ENCODE measurements around the gene CCDC102A. TPM values are rescaled to one million over a fixed set of nuclear protein-coding genes. Genes with fewer than 3 reads are reported as not detected.
"Not testable (repeated sequence)": the region's sequence is repeated elsewhere in the genome, so short reads cannot be mapped to it uniquely, and the experiment has no call there.

Gene CCDC102A
- total RNA-seq, 1 donor from 2014 or later = 27.2 TPM

DNA sequence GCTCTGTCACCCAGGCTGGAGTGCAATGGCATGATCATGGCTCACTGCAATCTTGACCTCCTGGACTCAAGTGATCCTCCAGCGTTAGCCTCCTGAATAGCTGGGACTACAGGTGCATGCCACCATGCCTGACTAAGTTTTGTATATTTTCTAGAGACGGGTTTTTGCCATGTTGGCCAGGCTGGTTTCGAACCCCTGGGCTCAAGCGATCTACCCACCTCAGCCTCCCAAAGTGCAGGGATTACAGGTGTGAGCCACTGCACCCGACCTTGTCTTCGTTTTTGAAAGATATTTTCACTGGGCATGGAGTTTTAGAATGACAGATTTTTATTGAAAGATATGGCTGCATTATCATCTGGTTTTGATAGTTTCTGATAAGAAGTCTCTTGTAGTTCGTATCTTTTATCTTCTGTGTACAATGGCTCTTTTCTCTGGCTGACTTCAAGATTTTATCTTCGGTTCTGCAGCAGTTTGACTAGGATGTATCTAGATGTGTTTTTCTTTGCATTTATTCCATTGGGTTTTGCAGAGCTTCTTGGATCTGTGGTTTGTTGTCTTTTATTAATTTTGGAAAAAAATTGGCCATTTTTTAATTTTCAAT lies 20.7 kb upstream of the CCDC102A start:
- H3K27ac Mint-ChIP-seq (ENCODE audit: unreplicated experiment) = no peak overlapping the region
- TF ChIP-seq CTCF (IDR thresholded peaks at IDR 0.05) = no peak
- H3K27me3 Mint-ChIP-seq (ENCODE audit: low read depth) = peaks cover 30% of the 10 kb centered on the region
- H3K36me3 Mint-ChIP-seq (ENCODE audit: low read depth) = peaks cover 7% of the 10 kb centered on the region
- no peaks in the 10 kb centered on the region for H3K4me1 Mint-ChIP-seq (ENCODE audit: low read depth)
- peaks cover 25% of the 10 kb centered on the region for H3K9me3 Mint-ChIP-seq (ENCODE audit: low read depth)
- no peak overlapping the region for H3K4me3 Mint-ChIP-seq (ENCODE audit: unreplicated experiment)
- DNase-seq (ENCODE audit: low spot score) = no peak

- no peak overlapping the region for H3K4me3 Mint-ChIP-seq (ENCODE audit: unreplicated experiment)
- no peaks in the 10 kb centered on the region for H3K4me1 Mint-ChIP-seq (ENCODE audit: low read depth)
- no peak for TF ChIP-seq CTCF (IDR thresholded peaks at IDR 0.05)
- peaks cover 26% of the 10 kb centered on the region for H3K9me3 Mint-ChIP-seq (ENCODE audit: low read depth)
- no peak overlapping the region for H3K27ac Mint-ChIP-seq (ENCODE audit: unreplicated experiment)
- DNase-seq (ENCODE audit: low spot score) = no peak
- peaks cover 23% of the 10 kb centered on the region for H3K27me3 Mint-ChIP-seq (ENCODE audit: low read depth)
- H3K36me3 Mint-ChIP-seq (ENCODE audit: low read depth) = peaks cover 7% of the 10 kb centered on the region
Observed at GRCh38 chr16:57555831-57556230, 19.5 kb upstream of the CCDC102A start.

DNA sequence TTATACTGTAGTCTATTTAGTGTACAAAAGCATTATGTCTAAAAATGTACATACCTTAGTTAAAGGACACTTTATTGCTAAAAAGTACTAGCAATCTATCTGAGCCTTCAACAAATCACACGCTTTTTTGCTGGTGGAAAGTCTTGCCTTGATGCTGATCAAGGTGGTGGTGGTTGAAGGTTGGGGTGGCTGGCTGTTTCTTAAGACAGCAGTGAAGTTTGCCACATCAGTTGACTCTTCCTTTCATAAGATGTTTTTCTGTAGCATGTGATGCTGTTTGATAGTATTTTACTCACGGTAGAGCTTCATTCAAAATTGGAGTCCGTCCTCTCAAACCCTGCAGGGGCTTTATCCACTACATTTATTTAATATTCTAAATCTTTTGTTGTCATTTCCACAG lies 14.7 kb upstream of the CCDC102A start:
- Mint-ChIP-seq H3K27me3 (ENCODE audit: low read depth) (peaks cover 9% of the 10 kb centered on the region), H3K4me3 (ENCODE audit: unreplicated experiment) (no peak overlapping the region), H3K4me1 (ENCODE audit: low read depth) (peaks cover 5% of the 10 kb centered on the region), H3K9me3 (ENCODE audit: low read depth) (peaks cover 18% of the 10 kb centered on the region), H3K36me3 (ENCODE audit: low read depth) (peaks cover 4% of the 10 kb centered on the region), H3K27ac (ENCODE audit: unreplicated experiment) (no peak overlapping the region)
- DNase-seq (ENCODE audit: low spot score) = no peak
- TF ChIP-seq CTCF (IDR thresholded peaks at IDR 0.05) = no peak

- Mint-ChIP-seq H3K4me1 (ENCODE audit: low read depth) (peaks cover 5% of the 10 kb centered on the region), H3K4me3 (ENCODE audit: unreplicated experiment) (no peak overlapping the region), H3K27ac (ENCODE audit: unreplicated experiment) (no peak overlapping the region), H3K36me3 (ENCODE audit: low read depth) (peaks cover 4% of the 10 kb centered on the region), H3K9me3 (ENCODE audit: low read depth) (peaks cover 18% of the 10 kb centered on the region), H3K27me3 (ENCODE audit: low read depth) (peaks cover 5% of the 10 kb centered on the region)
- no peak for TF ChIP-seq CTCF (IDR thresholded peaks at IDR 0.05)
- DNase-seq (ENCODE audit: low spot score) = no peak
Observed at GRCh38 chr16:57549730-57550129, 13.4 kb upstream of the CCDC102A start.

DNA sequence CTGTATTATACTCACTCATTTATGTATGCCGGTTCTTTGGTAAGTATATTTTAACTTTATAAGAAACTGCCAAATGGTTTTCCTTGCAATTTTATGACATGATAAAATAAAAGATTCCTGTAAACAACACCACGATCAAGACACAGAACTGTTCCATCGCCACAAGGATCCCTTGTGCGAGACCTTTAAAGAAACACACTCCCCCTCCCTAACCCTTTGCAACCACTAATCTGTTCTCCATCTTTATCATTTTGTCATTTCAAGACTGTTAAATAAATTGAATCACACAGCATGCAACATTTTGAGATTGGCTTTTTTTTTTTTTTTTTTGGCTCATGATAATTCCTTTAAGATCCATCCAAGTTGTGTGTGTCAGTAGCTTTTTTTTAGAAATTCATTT lies 12.0 kb upstream of the CCDC102A start:
- H3K27ac Mint-ChIP-seq (ENCODE audit: unreplicated experiment) = no peak overlapping the region
- no peak overlapping the region for H3K4me3 Mint-ChIP-seq (ENCODE audit: unreplicated experiment)
- H3K9me3 Mint-ChIP-seq (ENCODE audit: low read depth) = peaks cover 18% of the 10 kb centered on the region
- no peak for DNase-seq (ENCODE audit: low spot score)
- peaks cover 5% of the 10 kb centered on the region for H3K4me1 Mint-ChIP-seq (ENCODE audit: low read depth)
- no peak for TF ChIP-seq CTCF (IDR thresholded peaks at IDR 0.05)
- H3K36me3 Mint-ChIP-seq (ENCODE audit: low read depth) = peaks cover 4% of the 10 kb centered on the region
- peaks cover 5% of the 10 kb centered on the region for H3K27me3 Mint-ChIP-seq (ENCODE audit: low read depth)

DNA sequence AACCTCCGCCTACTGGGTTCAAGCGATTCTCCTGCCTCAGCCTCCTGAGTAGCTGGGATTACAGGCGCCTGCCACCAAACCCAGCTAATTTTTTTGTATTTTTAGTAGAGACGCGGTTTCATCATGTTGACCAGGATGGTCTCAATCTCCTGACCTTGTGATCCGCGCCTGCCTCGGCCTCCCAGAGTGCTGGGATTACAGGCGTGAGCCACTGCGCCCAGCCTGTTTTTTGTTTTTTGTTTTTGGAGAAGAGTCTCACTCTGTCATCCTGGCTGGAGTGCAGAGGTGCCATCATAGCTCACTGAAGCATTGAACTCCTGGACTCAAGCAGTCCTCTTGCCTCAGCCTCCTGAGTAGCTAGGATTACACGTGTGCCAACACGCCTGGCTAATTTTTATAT lies 11.2 kb upstream of the CCDC102A start:
- not testable (repeated sequence) for DNase-seq (ENCODE audit: low spot score); H3K4me1 Mint-ChIP-seq (ENCODE audit: low read depth); H3K4me3 Mint-ChIP-seq (ENCODE audit: unreplicated experiment); H3K36me3 Mint-ChIP-seq (ENCODE audit: low read depth); H3K27ac Mint-ChIP-seq (ENCODE audit: unreplicated experiment); H3K27me3 Mint-ChIP-seq (ENCODE audit: low read depth)
- peaks cover 15% of the 10 kb centered on the region for H3K9me3 Mint-ChIP-seq (ENCODE audit: low read depth)
